Astrocyte of the cerebellum (primary cell): ENCODE results near the gene IL11.

Experiments used
- DNase-seq: peaks from one replicate; pipeline ENCODE4 v3.0.0-alpha.2; 2011; ENCODE audit warnings: low read depth
- H3K4me3 ChIP-seq: 2 replicates; pipeline ENCODE4 v1.5.1; 2011; ENCODE audit warnings: mild to moderate bottlenecking, low read depth, low read length, moderate library complexity
- in situ Hi-C: cut with HindIII; loops from 2 replicates; pipeline ENCODE4 v1.10.0; 2017; ENCODE audit warnings: low sequenced_read_pairs
- TF ChIP-seq, protein P1 (sequence below): IDR thresholded peaks from 2 replicates; pipeline ENCODE4 v1.5.1; 2012; ENCODE audit warnings: low read length, low read depth, moderate library complexity, mild to moderate bottlenecking; ENCODE audit errors: missing control alignments

Gene IL11

DNA sequence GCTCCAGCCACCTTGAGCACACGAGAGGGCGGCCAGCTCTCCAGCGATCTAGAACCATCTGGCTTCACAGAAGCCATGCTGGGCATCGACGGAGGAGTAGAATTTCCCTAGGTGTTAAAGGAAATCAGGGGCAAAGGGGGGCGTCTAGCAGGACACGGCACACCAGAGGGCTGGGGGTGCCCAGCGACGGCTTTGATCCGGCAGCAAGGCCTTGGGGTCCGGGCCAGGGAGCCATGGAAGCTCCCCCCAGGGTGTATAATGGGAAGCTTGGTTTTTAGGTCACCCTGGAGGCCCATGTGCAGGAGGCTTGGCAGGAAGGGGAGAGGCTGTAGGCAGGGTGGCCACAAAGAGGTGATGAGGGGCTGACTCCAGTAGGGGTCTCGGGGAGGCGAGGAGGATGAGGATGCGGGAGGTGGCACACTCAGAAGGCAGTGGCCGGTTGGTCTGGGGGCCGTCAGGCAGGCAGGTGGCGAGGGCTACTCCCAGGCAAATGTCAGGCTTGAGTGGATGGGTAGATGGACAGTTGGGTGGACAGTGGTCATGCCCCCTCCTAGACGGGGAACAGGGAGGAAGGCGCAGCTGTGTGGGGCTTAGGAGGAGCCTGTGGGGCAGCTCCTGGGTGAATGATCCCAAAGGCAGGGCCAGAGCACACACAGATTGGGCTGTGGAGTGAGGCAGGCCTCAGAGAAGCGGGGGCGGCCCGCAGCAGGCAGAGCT is 25.0 kb downstream of the IL11 start:
- TF ChIP-seq, protein P1, sequence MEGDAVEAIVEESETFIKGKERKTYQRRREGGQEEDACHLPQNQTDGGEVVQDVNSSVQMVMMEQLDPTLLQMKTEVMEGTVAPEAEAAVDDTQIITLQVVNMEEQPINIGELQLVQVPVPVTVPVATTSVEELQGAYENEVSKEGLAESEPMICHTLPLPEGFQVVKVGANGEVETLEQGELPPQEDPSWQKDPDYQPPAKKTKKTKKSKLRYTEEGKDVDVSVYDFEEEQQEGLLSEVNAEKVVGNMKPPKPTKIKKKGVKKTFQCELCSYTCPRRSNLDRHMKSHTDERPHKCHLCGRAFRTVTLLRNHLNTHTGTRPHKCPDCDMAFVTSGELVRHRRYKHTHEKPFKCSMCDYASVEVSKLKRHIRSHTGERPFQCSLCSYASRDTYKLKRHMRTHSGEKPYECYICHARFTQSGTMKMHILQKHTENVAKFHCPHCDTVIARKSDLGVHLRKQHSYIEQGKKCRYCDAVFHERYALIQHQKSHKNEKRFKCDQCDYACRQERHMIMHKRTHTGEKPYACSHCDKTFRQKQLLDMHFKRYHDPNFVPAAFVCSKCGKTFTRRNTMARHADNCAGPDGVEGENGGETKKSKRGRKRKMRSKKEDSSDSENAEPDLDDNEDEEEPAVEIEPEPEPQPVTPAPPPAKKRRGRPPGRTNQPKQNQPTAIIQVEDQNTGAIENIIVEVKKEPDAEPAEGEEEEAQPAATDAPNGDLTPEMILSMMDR = no peak
- in situ Hi-C loops = no loop called here
- no peak for DNase-seq
- no peak overlapping the region for H3K4me3 ChIP-seq

DNA sequence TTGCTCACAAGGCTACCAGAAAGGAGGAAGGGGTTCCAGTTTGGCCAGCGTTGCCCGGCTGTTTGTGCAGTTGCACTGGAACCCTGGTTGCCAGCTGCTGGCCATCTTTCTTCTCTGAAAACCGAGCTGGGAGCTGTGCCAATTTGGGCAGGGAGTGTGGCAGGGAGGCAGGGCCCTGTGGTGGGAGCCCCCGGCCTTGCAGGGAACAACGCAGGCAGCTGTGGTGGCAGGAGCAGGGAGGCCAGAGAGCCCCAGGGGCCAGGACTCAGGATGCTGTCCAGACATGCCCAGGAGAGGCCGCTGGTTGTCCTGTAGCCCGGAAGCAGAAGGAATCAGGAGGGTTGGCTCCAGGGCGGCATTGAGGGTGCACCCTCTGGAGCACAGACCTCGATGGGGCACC is 25.8 kb downstream of the IL11 start:
- DNase-seq = no peak
- TF ChIP-seq, protein P1 = peak; percentile 21
- no peak overlapping the region for H3K4me3 ChIP-seq
- in situ Hi-C loops = no loop called here

DNA sequence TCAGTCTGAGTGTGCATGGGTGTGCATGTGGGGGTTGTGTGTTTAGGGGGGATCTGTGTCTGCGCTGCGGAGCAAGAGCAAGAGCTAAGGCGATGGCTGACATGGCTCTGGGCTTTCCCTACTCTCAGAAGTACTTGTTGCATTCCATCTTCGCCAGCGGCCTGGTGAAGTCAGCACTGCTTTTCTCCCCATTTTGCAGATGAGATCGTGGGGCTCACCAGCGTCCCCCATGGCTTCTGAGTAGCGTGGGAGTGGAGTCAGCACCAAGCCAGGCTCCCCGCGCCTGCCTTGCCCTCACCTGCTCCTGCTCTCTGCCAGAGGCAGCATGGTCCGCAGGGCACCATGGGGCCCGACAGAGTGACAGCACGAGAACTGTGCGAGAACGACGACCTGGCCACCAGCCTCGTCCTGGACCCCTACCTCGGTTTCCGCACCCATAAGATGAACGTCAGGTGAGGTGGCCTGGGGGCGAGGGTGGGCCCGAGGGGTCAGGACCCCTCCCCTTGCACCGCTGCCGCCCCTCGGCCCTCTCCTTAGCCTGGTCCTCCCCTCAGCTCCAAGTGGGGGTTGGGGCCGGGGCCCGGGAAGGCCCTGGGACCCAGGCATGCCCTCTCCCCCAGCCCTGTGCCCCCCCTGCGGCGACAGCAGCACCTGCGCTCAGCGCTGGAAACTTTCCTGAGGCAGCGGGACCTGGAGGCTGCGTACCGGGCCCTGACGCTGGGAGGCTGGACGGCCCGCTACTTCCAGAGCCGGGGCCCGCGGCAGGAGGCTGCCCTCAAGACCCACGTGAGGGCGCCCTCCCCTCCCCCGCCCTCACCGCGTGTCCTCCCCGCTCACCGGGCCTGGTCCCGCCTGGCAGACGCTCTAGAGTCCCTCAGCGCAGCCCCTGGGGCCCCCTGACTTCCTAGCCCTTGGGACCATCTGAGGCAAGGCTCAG is 28.4 kb downstream of the IL11 start:
- peak overlapping the region; percentile 73 for H3K4me3 ChIP-seq
- DNase-seq = no peak
- TF ChIP-seq, protein P1 = no peak
- in situ Hi-C loops = no loop called here

DNA sequence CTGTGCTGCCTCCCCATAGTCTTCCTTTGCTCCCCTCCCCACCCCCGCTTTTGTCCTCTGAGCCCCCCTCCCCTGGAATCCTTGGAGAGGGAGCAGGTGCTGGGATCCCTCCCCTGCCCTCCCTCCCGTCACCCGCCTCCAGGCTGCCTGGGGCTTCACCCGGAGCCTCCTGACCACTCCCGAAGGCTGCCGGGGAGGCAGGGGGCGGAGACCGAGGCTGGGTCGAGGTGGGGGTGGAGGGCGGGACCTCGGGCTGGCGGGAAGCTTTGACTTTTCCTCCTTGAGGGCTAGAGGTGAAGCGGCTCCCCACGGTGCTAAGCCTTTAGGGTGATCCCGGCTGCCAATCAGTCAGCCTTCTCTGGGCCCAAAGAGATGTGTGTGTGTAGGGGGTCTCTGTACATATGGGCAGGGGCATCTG is 29.1 kb downstream of the IL11 start:
- H3K4me3 ChIP-seq = peak overlapping the region; percentile 73
- DNase-seq = no peak
- TF ChIP-seq, protein P1 = no peak
- in situ Hi-C loops = no loop called here

DNA sequence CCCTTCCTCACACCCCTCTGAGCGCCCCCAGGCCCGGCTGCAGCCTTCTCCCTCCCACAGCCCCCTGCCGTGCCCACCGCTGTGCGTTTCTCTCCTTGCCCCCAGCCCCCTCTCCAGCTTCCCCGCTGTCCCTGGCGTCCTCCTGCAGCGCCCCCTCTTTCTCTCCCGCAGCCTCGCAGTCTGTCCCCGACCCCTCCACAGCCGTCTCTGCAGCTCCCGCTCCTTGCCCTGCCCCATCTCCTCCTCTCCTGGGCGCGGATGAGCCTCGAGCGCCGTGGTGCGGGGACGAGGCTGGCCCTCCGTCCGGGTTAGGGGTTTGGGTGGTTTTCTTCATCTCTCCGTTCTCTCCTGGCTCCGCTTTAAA is 29.5 kb downstream of the IL11 start:
- in situ Hi-C loops = no loop called here
- TF ChIP-seq, protein P1 = no peak
- H3K4me3 ChIP-seq = peak overlapping the region; percentile 73
- DNase-seq = no peak

DNA sequence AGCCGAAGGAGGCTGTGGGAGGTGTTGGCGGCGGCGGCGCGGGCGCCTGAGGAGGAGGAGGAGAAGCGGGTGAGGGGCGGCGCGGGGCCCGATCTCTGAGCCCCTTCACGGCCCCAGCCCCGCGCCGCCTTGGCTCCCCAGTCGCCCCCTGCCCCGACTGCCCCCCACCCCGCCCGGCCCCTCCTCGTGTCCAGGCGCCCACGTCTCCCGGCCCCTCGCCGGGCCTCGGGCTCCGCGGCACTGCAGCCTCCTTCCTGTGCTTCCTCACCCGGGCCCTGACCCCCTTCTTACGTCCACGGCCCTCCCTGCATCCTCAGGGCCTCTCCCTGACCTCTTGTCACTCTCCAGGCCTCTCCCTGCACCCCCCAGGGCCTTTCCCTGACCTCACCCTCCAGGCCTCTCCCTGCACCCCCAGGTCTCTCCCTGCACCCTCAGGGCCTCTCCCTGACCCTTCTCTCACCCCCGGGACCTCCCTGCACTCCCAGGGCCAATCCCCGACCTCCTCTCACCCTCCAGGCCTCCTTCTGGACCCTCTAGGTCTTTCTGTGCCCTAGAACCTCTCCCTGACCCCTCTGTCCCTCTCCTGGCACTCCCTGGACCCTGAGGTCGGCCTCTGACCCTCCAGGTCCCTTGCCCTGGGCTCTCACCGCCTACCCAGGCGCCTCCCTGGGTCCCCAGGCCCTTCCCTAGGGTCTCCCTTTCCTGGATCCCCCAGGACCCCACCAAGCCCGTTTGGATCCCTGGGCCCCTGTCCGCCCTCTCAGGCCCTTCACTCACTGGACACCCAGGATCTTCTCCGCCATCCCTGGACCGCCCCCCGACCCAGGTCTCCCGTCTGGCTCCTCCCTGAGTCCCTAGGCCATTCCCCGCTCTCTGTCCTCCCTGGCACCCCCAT is 30.1 kb downstream of the IL11 start:
- DNase-seq = no peak
- peak overlapping the region; percentile 73 for H3K4me3 ChIP-seq
- in situ Hi-C loops = no loop called here
- TF ChIP-seq, protein P1 = no peak
